ENCODE results near the gene TSSK2.

DNA sequence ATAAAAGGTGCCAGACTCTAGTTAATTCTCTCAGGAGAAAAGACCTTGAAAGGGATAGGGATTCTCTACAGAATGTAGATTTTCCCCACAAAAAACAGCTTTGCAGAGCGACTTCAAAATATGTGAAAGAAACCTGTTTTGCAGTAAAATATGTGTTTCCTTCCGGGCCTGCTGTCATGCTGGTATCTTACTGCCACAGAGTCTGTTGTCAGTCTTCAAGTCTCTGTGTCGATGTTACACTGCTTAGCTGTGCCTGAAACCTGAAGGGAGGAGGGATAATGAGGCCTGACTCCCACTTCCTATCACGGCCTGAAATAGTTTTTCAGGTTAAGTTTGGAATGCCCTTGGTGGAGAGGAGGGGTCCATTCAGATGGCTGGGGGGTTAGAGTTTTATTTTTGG lies 7.2 kb upstream of the TSSK2 start:
- TF ChIP-seq POLR2A (IDR thresholded peaks at IDR 0.05), result no peak
- TF ChIP-seq, protein P1, sequence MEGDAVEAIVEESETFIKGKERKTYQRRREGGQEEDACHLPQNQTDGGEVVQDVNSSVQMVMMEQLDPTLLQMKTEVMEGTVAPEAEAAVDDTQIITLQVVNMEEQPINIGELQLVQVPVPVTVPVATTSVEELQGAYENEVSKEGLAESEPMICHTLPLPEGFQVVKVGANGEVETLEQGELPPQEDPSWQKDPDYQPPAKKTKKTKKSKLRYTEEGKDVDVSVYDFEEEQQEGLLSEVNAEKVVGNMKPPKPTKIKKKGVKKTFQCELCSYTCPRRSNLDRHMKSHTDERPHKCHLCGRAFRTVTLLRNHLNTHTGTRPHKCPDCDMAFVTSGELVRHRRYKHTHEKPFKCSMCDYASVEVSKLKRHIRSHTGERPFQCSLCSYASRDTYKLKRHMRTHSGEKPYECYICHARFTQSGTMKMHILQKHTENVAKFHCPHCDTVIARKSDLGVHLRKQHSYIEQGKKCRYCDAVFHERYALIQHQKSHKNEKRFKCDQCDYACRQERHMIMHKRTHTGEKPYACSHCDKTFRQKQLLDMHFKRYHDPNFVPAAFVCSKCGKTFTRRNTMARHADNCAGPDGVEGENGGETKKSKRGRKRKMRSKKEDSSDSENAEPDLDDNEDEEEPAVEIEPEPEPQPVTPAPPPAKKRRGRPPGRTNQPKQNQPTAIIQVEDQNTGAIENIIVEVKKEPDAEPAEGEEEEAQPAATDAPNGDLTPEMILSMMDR (IDR thresholded peaks at IDR 0.05), result no peak
